ENCODE measurements around the gene E4F1. TPM values are rescaled to one million over a fixed set of nuclear protein-coding genes. Genes with fewer than 3 reads are reported as not detected.

Gene E4F1
- total and polyA plus RNA-seq, 10 of the 15 experiments (the other 5 are each of a cell fraction or from before 2014, with no cell fraction given) = 0.23 to 36.5 (median 14.5) TPM

- POLR2A ChIA-PET = no interaction called here
- intact Hi-C loops (cut with micrococcal nuclease; ENCODE audit: unreplicated experiment) = no loop called here
- DNase-seq (ENCODE audit: low read depth, low spot score) = no peak
Measured at GRCh38 chr16:2199095-2199494, 24.3 kb upstream of the E4F1 start.

More at GRCh38 chr16:2199095-2199494, 24.3 kb upstream of the E4F1 start:
- H3K4me2 ChIP-seq (ENCODE audit: control insufficient read depth, insufficient read depth) = no peak overlapping the region
- BruUV-seq (replicated peaks) = no TSS peak
- H3K4me1 ChIP-seq (ENCODE audit: control insufficient read depth, insufficient read depth, low read length) = no peaks in the 10 kb centered on the region; the same call in 1 of the 2 replicates
- no peak overlapping the region for H3K27ac ChIP-seq (ENCODE audit: control insufficient read depth, insufficient read depth)
- no peak for TF ChIP-seq ZNF217 (IDR thresholded peaks at IDR 0.05)
- TF ChIP-seq CHD1 (IDR thresholded peaks at IDR 0.05; ENCODE audit: low read depth, low read length) = no peak
- TF ChIP-seq BCLAF1 (IDR thresholded peaks at IDR 0.05) = no peak
- no peak for TF ChIP-seq SMC3 (IDR thresholded peaks at IDR 0.05; ENCODE audit: borderline replicate concordance, low read length)
- no peak for TF ChIP-seq NR2C1 (IDR thresholded peaks at IDR 0.05)
- no peak for TF ChIP-seq TARDBP (IDR thresholded peaks at IDR 0.05; ENCODE audit: borderline replicate concordance)
- TF ChIP-seq CBX3 (IDR thresholded peaks at IDR 0.05; ENCODE audit: borderline replicate concordance, low read depth) = no peak
- TF ChIP-seq NRF1 (conservative IDR thresholded peaks at IDR 0.05; ENCODE audit: low read depth, low read length) = no peak
- no peak for TF ChIP-seq USF2 (IDR thresholded peaks at IDR 0.05; ENCODE audit: borderline replicate concordance, low read depth, low read length)
- TF ChIP-seq HDAC6 (IDR thresholded peaks at IDR 0.05; ENCODE audit: unreplicated experiment) = no peak
- TF ChIP-seq FOS (IDR thresholded peaks at IDR 0.05; ENCODE audit: borderline replicate concordance, extremely low read depth, insufficient read length) = no peak
- TF ChIP-seq EGR1 (IDR thresholded peaks at IDR 0.05; ENCODE audit: borderline replicate concordance in 1 of 2, low read depth in 2 of 2, low read length in 2 of 2) = no peak
- ChIA-PET RAD21 (ENCODE audit: unreplicated experiment) (no interaction called here), SMC1A (ENCODE audit: uncharacterized antibody, unreplicated experiment) (interaction anchor here (1.1 kb wide), 1 partner anchor 54 kb away, joined by 4 read pairs; no protein-coding TSS in a partner anchor), CTCF (interaction anchor here (0.6 kb wide), 1 partner anchor 197 kb away, joined by 3 read pairs; no protein-coding TSS in a partner anchor)
- ATAC-seq (no peak), FAIRE-seq (no peak)
- H3K79me2 ChIP-seq (ENCODE audit: control insufficient read depth, insufficient read depth, low read length) = no peaks in the 10 kb centered on the region
- H3K9ac ChIP-seq (ENCODE audit: control insufficient read depth, insufficient read depth, low read length) = no peak overlapping the region
- no peaks in the 10 kb centered on the region for H4K20me1 ChIP-seq (ENCODE audit: control insufficient read depth, insufficient read depth)
- no peaks in the 10 kb centered on the region for H3K36me3 ChIP-seq (ENCODE audit: control insufficient read depth in 2 of 2, insufficient read depth in 2 of 2, low read length in 1 of 2)
- peaks cover 12 to 15% of the 10 kb centered on the region in 2 experiments for H3K27me3 ChIP-seq (replicated peaks in 1 of 2; ENCODE audit: control insufficient read depth in 2 of 2, insufficient read depth in 2 of 2, low read length in 1 of 2)
- 36% methylated on average over 5 of the region's 5 CpGs for WGBS (ENCODE audit: insufficient coverage, insufficient replicate concordance, low lambda C conversion rate, missing lambda C conversion rate)
- in situ Hi-C loops (cut with MboI) = no loop called here
- no peak overlapping the region for H3K4me3 ChIP-seq
- H2AFZ ChIP-seq (ENCODE audit: control insufficient read depth, low read depth, low read length) = no peak overlapping the region
- H3K9me3 ChIP-seq (replicated peaks; ENCODE audit: control insufficient read depth, insufficient read depth, low read length) = no peaks in the 10 kb centered on the region
